Gastroesophageal sphincter (tissue), 4 donors: Measurements from ENCODE around the gene GLCCI1. TPM values are rescaled to one million over a fixed set of nuclear protein-coding genes. Genes with fewer than 3 reads are reported as not detected.

Experiments used
- ATAC-seq: fragments of 150-250 bp; one replicate; pipeline ENCODE4 v1.9.1; 2016; ENCODE audit warnings: mild to moderate bottlenecking, moderate library complexity
- H3K27ac ChIP-seq, 4 donors: fragments of 200-600 bp; sonication (generic) in 3 of 4; 1 replicate in 3 of 4; 2 replicates in 1 of 4; pipeline ENCODE4 v1.5.1; 2016 to 2019
- H3K27me3 ChIP-seq: fragments of 200-600 bp; sonication (generic); one replicate; pipeline ENCODE4 v1.5.1; 2019
- H3K36me3 ChIP-seq, 2 donors: fragments of 200-600 bp; sonication (generic); one replicate each; pipeline ENCODE4 v1.5.1; 2019; ENCODE audit warnings: control low read depth in 1 of 2
- H3K4me1 ChIP-seq, 3 donors: fragments of 200-600 bp; sonication (generic); 1 replicate in 2 of 3; 2 replicates in 1 of 3; pipeline ENCODE4 v1.5.1; 2016 to 2019; ENCODE audit warnings: control low read depth in 2 of 3
- H3K4me3 ChIP-seq, 2 donors: fragments of 200-600 bp; sonication (generic); one replicate each; pipeline ENCODE4 v1.5.1; 2019; ENCODE audit warnings: mild to moderate bottlenecking in 1 of 2, moderate library complexity in 1 of 2
- H3K9me3 ChIP-seq, 3 donors: fragments of 200-600 bp; sonication (generic); one replicate each; pipeline ENCODE4 v1.5.1; 2017 to 2019; ENCODE audit warnings: control low read depth in 2 of 3
- CTCF ChIP-seq, 4 experiments: fragments of 200-600 bp in 2 of 4; fragments of 450-650 bp in 2 of 4; sonication (generic) in 1 of 4; IDR thresholded peaks; one replicate each; pipeline ENCODE4 v1.5.1; 2017 to 2019; ENCODE audit warnings: antibody characterized with exemption in 4 of 4, mild to moderate bottlenecking in 2 of 4, moderate library complexity in 2 of 4
- EP300 ChIP-seq: sonication (generic); formaldehyde crosslinking; IDR thresholded peaks from one replicate; pipeline ENCODE4 v1.6.1; 2017; ENCODE audit warnings: antibody characterized with exemption, mild to moderate bottlenecking
- POLR2A ChIP-seq, 2 donors: fragments of 450-650 bp; IDR thresholded peaks; one replicate each; pipeline ENCODE4 v1.6.1; 2017; ENCODE audit warnings: antibody characterized with exemption in 2 of 2, mild to moderate bottlenecking in 2 of 2, moderate library complexity in 1 of 2
- POLR2AphosphoS5 ChIP-seq: sonication (generic); formaldehyde crosslinking; IDR thresholded peaks from one replicate; pipeline ENCODE4 v1.6.1; 2017; ENCODE audit warnings: antibody characterized with exemption
- WGBS, 2 donors: methylation state at CpG; one replicate each; pipeline ENCODE4 v1.1.5; 2018; ENCODE audit warnings: low coverage in 1 of 2; 5-methylcytosine and 5-hydroxymethylcytosine counted together
- total RNA-seq, 4 donors: library from RNA; depleted of rRNA; stranded (reverse); fragments of >200 nt; gene quantifications; one replicate each; pipeline ENCODE4 v1.1.0, GENCODE V29; 2016

Gene GLCCI1
- total RNA-seq, 4 donors from 2014 or later = 2.8 to 16.7 (median 5.2) TPM

DNA sequence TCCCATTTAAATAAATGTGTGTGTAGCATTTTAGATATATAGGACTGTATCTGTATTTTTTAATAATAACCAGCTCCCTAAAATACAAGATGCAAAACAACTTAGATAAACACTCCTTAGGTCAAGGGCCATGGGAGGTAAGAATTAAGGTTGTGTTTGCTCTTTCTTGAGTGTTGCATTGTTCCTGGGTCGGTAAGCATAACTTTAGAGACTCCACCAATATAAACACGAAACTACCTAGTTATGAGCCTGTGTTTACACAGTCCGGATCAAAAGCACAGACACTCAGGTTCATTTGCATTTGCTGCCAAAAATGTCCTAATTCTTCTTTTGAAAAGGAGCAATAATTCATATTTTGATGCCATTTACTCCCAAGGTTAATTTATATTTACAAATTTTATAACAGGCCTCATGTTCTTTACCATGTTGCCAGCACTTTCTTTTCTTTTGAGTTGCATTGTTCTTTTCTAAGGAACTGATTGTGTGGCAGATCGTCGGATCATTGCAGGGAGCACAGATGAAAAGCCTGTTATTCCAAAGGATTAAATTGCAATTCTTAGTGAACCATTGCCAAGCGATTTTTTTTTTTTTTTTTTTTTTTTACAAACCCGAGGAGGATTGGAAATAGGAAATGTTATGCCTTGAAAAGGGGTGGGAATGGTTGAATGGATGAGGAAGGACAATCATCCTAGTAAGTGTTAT, 45.8 kb upstream of the GLCCI1 start:
- TF ChIP-seq POLR2A (IDR thresholded peaks at IDR 0.05) (no peak), CTCF (IDR thresholded peaks at IDR 0.05) (no peak), POLR2AphosphoS5 (no peak), EP300 (no peak)
- WGBS, 2 donors = 17 to 63% methylated on average over 6 to 7 of the region's 7 CpGs

DNA sequence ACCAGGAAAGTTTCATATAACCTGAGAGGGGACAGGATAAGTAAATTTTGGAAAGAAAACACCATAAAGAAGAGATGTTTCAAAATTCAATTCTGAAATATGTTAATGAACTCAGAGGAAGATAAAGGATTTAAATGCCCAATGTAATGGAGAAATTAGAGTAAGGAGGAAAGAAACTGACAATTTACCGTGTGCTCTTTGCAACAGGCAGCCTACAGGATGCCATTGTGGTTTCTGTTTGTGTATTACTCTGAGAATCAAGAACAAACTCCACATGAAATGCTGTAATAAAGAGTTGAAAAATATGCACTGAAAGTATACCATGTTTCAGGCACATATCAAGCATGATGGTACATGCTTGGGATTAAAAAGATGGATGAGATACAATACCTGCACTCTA, 44.8 kb upstream of the GLCCI1 start:
- 92 to 100% methylated on average over 1 of the region's 1 CpG for WGBS, 2 donors
- Histone ChIP-seq H3K27ac (no peak overlapping the region), H3K9me3 (no peaks in the 10 kb centered on the region), H3K4me1 (no peaks in the 10 kb centered on the region), H3K4me3 (no peak overlapping the region), H3K36me3 (no peaks in the 10 kb centered on the region), H3K27me3 (no peaks in the 10 kb centered on the region)
- no peak for ATAC-seq
- no peak for TF ChIP-seq CTCF (IDR thresholded peaks at IDR 0.05)
- TF ChIP-seq EP300 = no peak
- no peak for TF ChIP-seq POLR2AphosphoS5
- no peak for TF ChIP-seq POLR2A (IDR thresholded peaks at IDR 0.05)

More for the DNA sequence above, 45.8 kb upstream of the GLCCI1 start:
- Histone ChIP-seq H3K36me3 (no peaks in the 10 kb centered on the region), H3K27ac (no peak overlapping the region), H3K4me3 (no peak overlapping the region), H3K9me3 (no peaks in the 10 kb centered on the region), H3K4me1 (no peaks in the 10 kb centered on the region), H3K27me3 (no peaks in the 10 kb centered on the region)
- no peak for ATAC-seq

DNA sequence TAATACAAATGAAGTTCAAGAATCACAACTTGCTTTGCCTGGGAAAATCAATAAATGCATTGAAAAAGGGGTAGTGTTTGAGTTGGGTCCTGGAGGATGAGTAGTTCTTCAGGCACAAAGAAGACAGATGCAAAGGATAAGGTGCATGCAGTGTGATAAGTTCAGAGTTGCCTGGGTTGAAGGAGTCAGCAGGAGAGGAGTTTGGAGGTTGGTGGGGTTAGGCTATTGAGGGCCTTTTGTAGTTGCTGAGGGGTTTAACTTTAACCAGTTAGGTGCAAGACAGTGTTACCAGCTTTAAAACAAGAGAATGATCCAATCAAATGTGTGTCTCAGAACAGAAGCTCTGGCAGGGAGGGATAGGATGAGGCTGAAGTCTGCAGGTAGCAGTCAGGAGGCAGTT, 44.3 kb upstream of the GLCCI1 start:
- Histone ChIP-seq H3K36me3 (no peaks in the 10 kb centered on the region), H3K9me3 (no peaks in the 10 kb centered on the region), H3K27me3 (no peaks in the 10 kb centered on the region), H3K27ac (no peak overlapping the region), H3K4me1 (no peaks in the 10 kb centered on the region), H3K4me3 (no peak overlapping the region)
- TF ChIP-seq CTCF (IDR thresholded peaks at IDR 0.05) (no peak), POLR2AphosphoS5 (no peak), EP300 (no peak), POLR2A (IDR thresholded peaks at IDR 0.05) (no peak)
- ATAC-seq = no peak

DNA sequence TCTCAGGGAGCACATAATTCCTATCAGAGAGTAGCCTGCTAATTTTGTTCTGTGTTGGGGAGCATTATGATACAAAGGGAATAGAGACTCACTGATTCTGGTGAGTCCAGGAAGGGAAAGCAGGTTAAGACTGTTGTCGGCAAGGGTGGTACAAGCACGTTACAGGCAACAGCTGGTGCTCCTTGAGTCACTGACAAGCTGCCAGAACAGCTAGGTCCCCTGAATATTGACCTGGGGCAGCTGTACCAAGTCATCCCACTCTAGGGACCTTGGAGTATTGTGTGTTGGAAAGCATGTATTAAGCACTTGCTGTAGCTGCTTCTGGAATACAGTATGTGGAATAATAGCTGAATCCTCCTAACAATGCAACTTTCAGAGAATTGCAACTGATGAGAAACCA, 37.0 kb upstream of the GLCCI1 start:
- ATAC-seq = no peak
- Histone ChIP-seq H3K4me1 (no peaks in the 10 kb centered on the region), H3K36me3 (no peaks in the 10 kb centered on the region), H3K4me3 (no peak overlapping the region), H3K27me3 (no peaks in the 10 kb centered on the region), H3K27ac (no peak overlapping the region), H3K9me3 (no peaks in the 10 kb centered on the region)
- WGBS, 2 donors = 59 to 86% methylated on average over 2 of the region's 2 CpGs
- no peak for TF ChIP-seq POLR2AphosphoS5
- TF ChIP-seq POLR2A (IDR thresholded peaks at IDR 0.05) = no peak
- TF ChIP-seq EP300 = no peak
- no peak for TF ChIP-seq CTCF (IDR thresholded peaks at IDR 0.05)

GRCh38 chr7:7932553-7932952, 36.0 kb upstream of the GLCCI1 start:
- TF ChIP-seq CTCF (IDR thresholded peaks at IDR 0.05) = no peak
- TF ChIP-seq EP300 = no peak
- no peak for TF ChIP-seq POLR2AphosphoS5
- no peak for TF ChIP-seq POLR2A (IDR thresholded peaks at IDR 0.05)
- no peaks in the 10 kb centered on the region for H3K36me3 ChIP-seq
- no peaks in the 10 kb centered on the region for H3K9me3 ChIP-seq
- WGBS, 2 donors = no CpG with 5 or more reads among the region's 3 CpGs
- H3K27me3 ChIP-seq = no peaks in the 10 kb centered on the region
- no peak overlapping the region for H3K4me3 ChIP-seq
- no peak for ATAC-seq
- no peaks in the 10 kb centered on the region for H3K4me1 ChIP-seq
- H3K27ac ChIP-seq = no peak overlapping the region
